PFSK-1 (cell line): Measurements from ENCODE around the gene ZNF581.

Source experiments
- FOXP2 ChIP-seq: optimal IDR thresholded peaks from 2 replicates; pipeline ENCODE3; 2011; ENCODE audit warnings: borderline replicate concordance, control low read depth, inconsistent platforms; ENCODE audit not compliant: insufficient read depth; ENCODE audit errors: extremely low read length, extremely low read depth
- POLR2AphosphoS5 ChIP-seq: IDR thresholded peaks from 2 replicates; pipeline ENCODE4 v1.6.1; 2012; ENCODE audit warnings: low read depth, mild to moderate bottlenecking, control low read depth, low read length, moderate library complexity
- REST ChIP-seq, 2 experiments: IDR thresholded peaks; 2 replicates each; pipeline versions ENCODE4 v1.6.1 to v1.8.0; 2011 to 2012; ENCODE audit warnings: low read depth in 2 of 2, low read length in 2 of 2, control low read depth in 1 of 2, inconsistent platforms in 1 of 2, mild to moderate bottlenecking in 1 of 2, moderate library complexity in 1 of 2; ENCODE audit not compliant: insufficient read depth in 1 of 2
- SIN3A ChIP-seq: IDR thresholded peaks from 2 replicates; pipeline ENCODE4 v1.6.1; 2012; ENCODE audit warnings: mild to moderate bottlenecking, low read length, moderate library complexity, borderline replicate concordance; ENCODE audit not compliant: insufficient read depth
- TAF1 ChIP-seq: IDR thresholded peaks from 2 replicates; pipeline ENCODE4 v1.6.1; 2012; ENCODE audit warnings: low read length, control low read depth, borderline replicate concordance; ENCODE audit not compliant: insufficient read depth

- no peak for TF ChIP-seq REST (IDR thresholded peaks at IDR 0.05; ENCODE audit: insufficient read depth in 1 of 2, low read depth in 2 of 2, low read length in 2 of 2)
- no peak for TF ChIP-seq POLR2AphosphoS5
- no peak for TF ChIP-seq FOXP2
- TF ChIP-seq TAF1, result no peak
- no peak for TF ChIP-seq SIN3A
These were observed 48.4 kb upstream of the ZNF581 start for GRCh38 chr19:55594996-55595545.
